Fibroblast of gingiva (primary cell): ENCODE results near the gene OR2L3.
"Not testable (repeated sequence)": the region's sequence is repeated elsewhere in the genome, so short reads cannot be mapped to it uniquely, and the experiment has no call there.

Experiments used
- DNase-seq: peaks from one replicate; pipeline ENCODE4 v3.0.0-alpha.2; 2011; ENCODE audit warnings: low read depth

Gene OR2L3

GRCh38 chr1:248046536-248046935 lies at the start of gene OR2L3:
Gene OR2L3 (plus strand): TSS chr1:248046836. CDS start chr1:248060682, 13,846 bp downstream.
- DNase-seq, result no peak

- no peak for DNase-seq
Measured at GRCh38 chr1:247998811-247999210, 47.8 kb upstream of the OR2L3 start.

DNA sequence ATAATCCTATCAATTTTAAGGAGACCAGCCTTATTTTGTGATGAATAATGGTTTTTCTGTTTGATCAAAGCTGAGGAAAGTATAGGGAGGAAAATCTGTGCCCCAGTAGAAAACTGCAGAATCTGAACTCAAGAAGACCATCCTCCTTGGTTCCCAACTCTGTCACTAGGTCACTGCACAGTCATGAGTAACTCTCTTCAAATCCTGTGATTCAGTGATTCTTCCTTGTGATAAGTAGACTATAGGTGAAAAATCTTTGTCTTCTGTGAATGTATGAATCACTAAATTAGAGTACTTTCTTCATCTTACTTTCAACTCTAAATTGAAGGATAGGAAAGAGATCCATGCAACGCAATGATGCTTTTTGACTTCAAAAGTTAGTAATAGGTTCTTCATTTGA lies 46.5 kb upstream of the OR2L3 start:
- no peak for DNase-seq

DNA sequence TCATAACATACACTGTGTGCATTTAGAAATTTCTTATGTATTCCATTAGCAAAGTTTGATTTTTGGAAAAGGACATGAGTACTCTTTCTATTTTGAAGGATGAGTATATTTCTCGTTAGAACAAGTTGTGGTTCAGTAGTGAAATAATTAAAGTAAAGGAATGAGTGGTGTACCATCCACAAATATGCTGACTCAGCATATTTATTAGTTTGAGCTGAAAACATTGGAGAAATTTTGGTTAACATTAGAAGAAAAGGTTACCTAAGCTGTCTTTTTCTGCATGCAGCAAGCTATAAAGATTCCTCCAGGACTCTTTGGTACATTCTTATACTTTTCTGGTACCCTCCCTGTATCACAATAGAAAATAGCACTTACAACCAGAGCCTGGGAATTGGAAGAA lies 38.9 kb upstream of the OR2L3 start:
- DNase-seq, result no peak

GRCh38 chr1:248009681-248010080 lies 37.0 kb upstream of the OR2L3 start:
- DNase-seq, result no peak

DNA sequence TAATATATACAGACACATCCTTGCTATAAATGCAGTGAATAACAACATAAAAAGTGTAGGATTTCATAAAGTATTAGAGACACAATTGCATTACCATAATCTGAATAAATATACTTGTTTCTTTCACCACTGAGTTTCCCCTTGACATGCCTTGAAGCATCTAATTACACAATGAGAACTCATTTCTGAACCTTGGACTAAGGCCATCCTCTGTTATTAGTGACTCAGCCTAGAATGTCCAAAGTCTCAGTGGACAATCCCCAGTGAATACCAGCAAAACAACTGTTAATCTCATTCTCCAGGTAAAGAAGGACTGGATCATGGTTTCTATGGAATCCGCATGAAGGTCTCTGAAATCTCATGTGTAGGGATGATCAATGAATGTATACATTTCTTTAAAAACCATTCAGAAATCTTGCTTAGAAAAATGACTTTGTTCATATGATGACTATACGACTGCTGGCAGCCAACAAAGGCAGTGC lies 33.4 kb upstream of the OR2L3 start, which contains the start of gene OR2L5:
TSS of gene OR2L5 (plus strand) at position 432 of the 482 bp plus-strand sequence. CDS start 8,288 bp downstream, outside the sequence.
- no peak for DNase-seq

DNA sequence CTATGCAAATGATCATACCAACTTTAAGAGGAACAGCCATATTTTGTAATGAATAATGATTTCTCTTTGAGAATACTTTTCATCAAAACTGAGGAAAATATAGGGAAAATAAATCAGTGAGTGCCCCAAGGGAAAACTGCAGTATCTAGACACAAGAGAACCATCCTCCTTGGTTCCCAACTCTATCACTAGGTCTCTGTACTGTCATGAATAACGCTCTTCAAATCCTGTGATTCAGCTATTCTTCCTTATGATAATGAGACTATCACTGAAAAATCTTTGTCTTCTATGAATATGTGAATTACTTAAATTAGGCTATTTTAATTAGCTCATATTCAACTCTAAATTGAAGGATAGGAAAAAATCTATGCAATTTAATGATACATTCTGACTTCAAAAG lies 30.8 kb upstream of the OR2L3 start:
- no peak for DNase-seq

- DNase-seq, result no peak
Measured at GRCh38 chr1:248029770-248030169, 16.9 kb upstream of the OR2L3 start, which contains the start of gene OR2L2. Gene OR2L2 (plus strand): TSS chr1:248030070. CDS start chr1:248038268, 8,198 bp downstream.

- DNase-seq, result no peak
Measured at GRCh38 chr1:248045209-248045608, 1.4 kb upstream of the OR2L3 start.

DNA sequence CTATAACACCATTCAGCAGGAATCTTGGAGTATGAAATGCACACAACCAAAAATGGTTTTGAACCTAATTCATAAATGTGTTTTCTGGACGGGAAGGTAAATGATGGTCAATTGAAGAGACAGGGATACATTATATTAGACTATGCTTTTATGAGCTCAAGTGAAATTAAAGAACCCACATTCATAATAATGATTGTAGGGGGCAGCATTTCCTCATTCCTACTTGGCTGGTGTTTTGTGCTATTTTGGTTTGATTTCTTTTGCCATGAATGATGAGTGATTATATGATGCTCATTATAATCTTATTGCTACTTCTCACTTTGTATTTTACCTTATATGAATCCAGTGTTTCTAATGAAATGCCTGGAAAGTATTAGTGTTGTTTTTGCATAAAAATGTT lies 372 bp downstream of the OR2L3 start:
- no peak for DNase-seq

- DNase-seq, result no peak
Measured at GRCh38 chr1:248054671-248055070, 8.0 kb downstream of the OR2L3 start.

DNA sequence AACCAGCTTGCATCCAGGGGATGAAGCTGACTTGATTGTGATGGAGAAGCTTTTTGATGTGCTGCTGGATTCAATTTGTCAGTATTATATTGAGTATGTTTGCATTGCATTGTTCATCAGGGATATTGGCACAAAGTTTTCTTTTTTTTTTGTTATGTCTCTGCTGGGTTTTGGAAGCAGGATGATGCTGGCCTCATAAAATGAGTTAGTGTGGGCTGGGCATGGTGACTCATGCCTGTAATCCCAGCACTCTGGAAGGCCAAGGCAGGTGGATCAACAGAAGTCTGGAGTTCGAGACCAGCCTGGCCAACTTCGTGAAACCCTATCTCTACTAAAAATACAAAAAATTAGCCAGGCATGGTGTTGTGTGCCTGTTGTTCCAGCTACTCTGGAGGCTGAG lies 8.6 kb downstream of the OR2L3 start:
- no peak for DNase-seq

DNA sequence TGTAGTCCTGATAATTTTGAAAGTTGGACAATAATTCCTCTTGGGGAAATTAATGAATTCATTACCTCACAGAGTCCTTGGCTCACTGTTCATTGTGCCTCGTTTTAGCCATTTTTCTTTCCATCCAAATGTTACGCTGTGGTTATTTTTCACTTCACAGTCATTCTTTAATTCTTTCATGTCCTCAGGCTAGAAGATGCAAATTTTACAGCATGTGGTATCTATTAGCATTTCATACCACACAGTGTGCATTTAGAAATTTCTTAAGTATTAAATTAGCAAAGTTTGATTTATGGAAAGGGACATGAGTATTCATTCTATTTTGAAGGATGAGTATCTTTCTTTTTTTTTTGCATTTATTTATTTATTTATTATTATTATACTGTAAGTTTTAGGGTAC lies 18.4 kb downstream of the OR2L3 start:
- no peak for DNase-seq

- DNase-seq, result no peak
Measured at GRCh38 chr1:248065604-248066003, 19.0 kb downstream of the OR2L3 start.

DNA sequence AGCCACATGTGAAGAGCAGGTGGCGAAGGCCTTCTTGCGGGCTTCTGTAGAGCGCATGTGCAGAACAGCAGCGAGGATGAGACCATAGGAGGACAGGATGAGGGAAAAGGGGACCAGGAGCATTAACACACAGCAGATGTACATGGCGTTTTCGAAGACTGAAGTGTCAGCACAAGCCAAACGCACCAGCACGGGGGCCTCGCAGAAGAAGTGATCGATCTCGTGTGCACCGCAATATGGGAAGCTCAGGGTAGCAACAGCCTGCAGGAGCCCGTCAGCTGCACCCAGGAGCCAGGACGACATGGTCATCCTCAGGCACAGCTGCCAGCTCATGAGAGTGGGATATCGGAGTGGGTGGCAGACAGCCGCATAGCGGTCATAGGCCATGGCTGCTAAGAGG lies 37.2 kb downstream of the OR2L3 start:
- not testable (repeated sequence) for DNase-seq

- no peak for DNase-seq
Measured at GRCh38 chr1:248094884-248095283, 48.2 kb downstream of the OR2L3 start, which contains the start of gene OR2L13. Gene OR2L13 (plus strand): TSS chr1:248095184. CDS start chr1:248099376, 4,192 bp downstream.

GRCh38 chr1:248098529-248098928 lies 51.9 kb downstream of the OR2L3 start:
- no peak for DNase-seq

- no peak for DNase-seq
Measured at GRCh38 chr1:248102847-248103246, 56.2 kb downstream of the OR2L3 start.

GRCh38 chr1:248111157-248111556 lies 64.5 kb downstream of the OR2L3 start:
- no peak for DNase-seq
